Mesangial cell (primary cell): Measurements from ENCODE around the gene AVP. TPM values are rescaled to one million over a fixed set of nuclear protein-coding genes. Genes with fewer than 3 reads are reported as not detected.

ENCODE experiments used
- total RNA-seq: library from RNA; depleted of rRNA; stranded (reverse); fragments of >200 nt; gene quantifications from 2 replicates; pipeline ENCODE4 v1.2.3, GENCODE V29; 2015

AVP gene, protein sequence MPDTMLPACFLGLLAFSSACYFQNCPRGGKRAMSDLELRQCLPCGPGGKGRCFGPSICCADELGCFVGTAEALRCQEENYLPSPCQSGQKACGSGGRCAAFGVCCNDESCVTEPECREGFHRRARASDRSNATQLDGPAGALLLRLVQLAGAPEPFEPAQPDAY
- total RNA-seq: not detected in 2 replicates

DNA sequence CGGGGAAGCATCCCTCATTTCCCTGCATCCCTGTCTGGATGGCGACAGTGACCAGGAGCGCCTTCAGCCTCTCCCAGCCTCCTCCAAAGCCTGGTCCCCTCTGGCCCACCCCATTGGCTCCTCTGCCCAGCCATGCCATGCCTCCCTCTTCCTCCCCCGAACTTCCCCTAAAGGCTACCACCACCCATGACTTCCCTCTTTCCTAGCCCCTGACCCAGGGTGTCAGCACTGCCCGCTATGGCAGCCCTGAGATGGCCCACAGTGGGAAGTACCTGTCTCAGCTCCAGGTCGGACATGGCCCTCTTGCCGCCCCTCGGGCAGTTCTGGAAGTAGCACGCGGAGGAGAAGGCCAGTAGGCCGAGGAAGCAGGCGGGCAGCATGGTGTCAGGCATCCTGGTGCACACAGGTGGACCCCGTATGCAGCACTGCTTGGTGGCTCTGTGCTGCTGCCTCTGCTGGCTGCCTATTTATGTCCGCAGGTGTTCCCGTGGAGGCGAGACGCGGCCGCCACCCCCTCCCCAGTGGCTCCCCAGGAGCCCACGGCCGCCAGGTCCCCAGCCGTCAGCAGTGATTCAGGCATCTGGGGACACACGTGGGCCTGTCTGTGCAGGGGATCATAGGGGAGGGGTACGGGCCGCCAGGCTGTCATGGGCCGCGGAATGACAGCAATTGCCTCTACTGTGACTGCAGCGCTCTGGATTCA is at the start of gene AVP:
TSS of gene AVP (minus strand) at position 442 of the 703 bp plus-strand sequence. CDS start at position 392, 50 bp downstream.

DNA sequence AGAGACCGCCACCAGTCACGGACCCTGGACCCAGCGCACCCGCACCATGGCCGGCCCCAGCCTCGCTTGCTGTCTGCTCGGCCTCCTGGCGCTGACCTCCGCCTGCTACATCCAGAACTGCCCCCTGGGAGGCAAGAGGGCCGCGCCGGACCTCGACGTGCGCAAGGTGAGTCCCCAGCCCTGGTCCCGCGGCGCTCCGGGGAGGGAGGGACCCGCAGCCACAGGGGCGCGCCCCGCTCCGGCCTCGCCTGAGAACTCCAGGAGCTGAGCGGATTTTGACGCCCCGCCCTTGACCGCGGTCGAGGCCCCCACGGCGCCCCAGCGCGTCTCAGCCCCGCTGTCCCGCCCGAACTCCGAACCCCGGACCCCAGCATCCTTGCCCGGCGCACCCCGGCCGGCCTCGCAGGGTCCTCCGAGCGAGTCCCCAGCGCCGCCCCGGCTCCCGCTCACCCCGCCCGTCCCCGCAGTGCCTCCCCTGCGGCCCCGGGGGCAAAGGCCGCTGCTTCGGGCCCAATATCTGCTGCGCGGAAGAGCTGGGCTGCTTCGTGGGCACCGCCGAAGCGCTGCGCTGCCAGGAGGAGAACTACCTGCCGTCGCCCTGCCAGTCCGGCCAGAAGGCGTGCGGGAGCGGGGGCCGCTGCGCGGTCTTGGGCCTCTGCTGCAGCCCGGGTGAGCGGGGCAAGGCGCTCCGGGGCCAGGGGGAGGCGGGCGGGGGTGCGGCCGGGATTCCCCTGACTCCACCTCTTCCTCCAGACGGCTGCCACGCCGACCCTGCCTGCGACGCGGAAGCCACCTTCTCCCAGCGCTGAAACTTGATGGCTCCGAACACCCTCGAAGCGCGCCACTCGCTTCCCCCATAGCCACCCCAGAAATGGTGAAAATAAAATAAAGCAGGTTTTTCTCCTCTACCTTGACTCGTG is 12.7 kb downstream of the AVP start, which contains the start of gene OXT:
TSS of gene OXT (plus strand) at position 11 of the 920 bp plus-strand sequence. CDS start at position 47, 36 bp downstream.

GRCh38 chr20:3045816-3046676 is 38.5 kb downstream of the AVP start, which contains the start of gene MRPS26:
Gene MRPS26 (plus strand): TSS chr20:3046052. CDS start chr20:3046069, 17 bp downstream.

GRCh38 chr20:3043322-3043721 is 41.2 kb downstream of the AVP start, which contains the start of gene GNRH2:
Gene GNRH2 (plus strand): TSS chr20:3043622. CDS start chr20:3044415, 793 bp downstream.

Other genes with a start within 250 kb of the AVP start
- 20.4 and 59.7 TPM in 2 replicates for gene PCED1A, start 244.1 kb downstream of the AVP start, total RNA-seq
- gene VPS16, start 244.0 kb downstream of the AVP start, total RNA-seq: 32.4 and 45.8 TPM in 2 replicates
- gene PTPRA, start 211.2 kb downstream of the AVP start, total RNA-seq: 30.3 and 42.7 TPM in 2 replicates
- gene GNRH2, start 41.1 kb downstream of the AVP start, total RNA-seq: 0.25 TPM in 1 of 2 replicates, not detected in the other
- 66.2 and 86.5 TPM in 2 replicates for gene MRPS26, start 38.7 kb downstream of the AVP start, total RNA-seq
- gene OXT, start 13.1 kb downstream of the AVP start, total RNA-seq: not detected in 2 replicates
- gene FASTKD5, start 75.1 kb upstream of the AVP start, total RNA-seq: 10.5 and 12.1 TPM in 2 replicates
- 5.1 and 6.2 TPM in 2 replicates for gene UBOX5, start 75.1 kb upstream of the AVP start, total RNA-seq
- 5.8 and 7.0 TPM in 2 replicates for gene LZTS3, start 88.8 kb upstream of the AVP start, total RNA-seq
- gene DDRGK1, start 120.0 kb upstream of the AVP start, total RNA-seq: 39.3 and 49.4 TPM in 2 replicates
- gene ITPA, start 124.8 kb upstream of the AVP start, total RNA-seq: 56.8 and 82.0 TPM in 2 replicates
- gene SLC4A11, start 154.5 kb upstream of the AVP start, total RNA-seq: 1.1 and 17.6 TPM in 2 replicates